ENCODE results near the gene DGKA. TPM values are rescaled to one million over a fixed set of nuclear protein-coding genes. Genes with fewer than 3 reads are reported as not detected.

The DGKA gene
- total RNA-seq, 1 experiment from 2014 or later, result 7.6 TPM

- TF ChIP-seq POLR2AphosphoS5 (IDR thresholded peaks at IDR 0.05; ENCODE audit: low read depth, low read length), result no peak
- TF ChIP-seq REST (IDR thresholded peaks at IDR 0.05; ENCODE audit: insufficient read depth in 1 of 2, low read depth in 2 of 2, low read length in 1 of 2), result no peak
- no peak for TF ChIP-seq SIN3A (IDR thresholded peaks at IDR 0.05; ENCODE audit: borderline replicate concordance, insufficient read depth, low read depth, low read length)
- TF ChIP-seq TCF7L2 (IDR thresholded peaks at IDR 0.05; ENCODE audit: low read depth, low read length), result no peak
- TF ChIP-seq CTCF (IDR thresholded peaks at IDR 0.05), result no peak
- no peaks in the 10 kb centered on the region for H3K4me1 ChIP-seq (ENCODE audit: control insufficient read depth, insufficient read depth, low read length)
- no peak for DNase-seq (ENCODE audit: low read depth, low spot score)
- H3K4me3 ChIP-seq (ENCODE audit: low read depth in 2 of 2, low read length in 2 of 2), result no peak overlapping the region
- POLR2A ChIA-PET, result no interaction called here
- CTCF ChIA-PET, result no interaction called here
- no peak overlapping the region for H3K27ac ChIP-seq (ENCODE audit: low read length)
- in situ Hi-C loops (cut with HindIII; ENCODE audit: low pct_unique_long_range_greater_than_20kb, low sequenced_read_pairs), result no loop called here
- no peaks in the 10 kb centered on the region for H3K27me3 ChIP-seq (ENCODE audit: control insufficient read depth, insufficient read depth, low read length)
- no peaks in the 10 kb centered on the region for H3K36me3 ChIP-seq (ENCODE audit: control insufficient read depth, insufficient read depth, low read length)
- BruUV-seq (replicated peaks), result no TSS peak
- no peaks in the 10 kb centered on the region for H3K9me3 ChIP-seq (ENCODE audit: control insufficient read depth, insufficient read depth, low read depth, low read length)
- ATAC-seq, result no peak
- intact Hi-C loops (cut with micrococcal nuclease; ENCODE audit: unreplicated experiment), result no loop called here
Observed at GRCh38 chr12:55891310-55891709, 39.7 kb upstream of the DGKA start.

- intact Hi-C loops (cut with micrococcal nuclease; ENCODE audit: unreplicated experiment), result no loop called here
- in situ Hi-C loops (cut with HindIII; ENCODE audit: low pct_unique_long_range_greater_than_20kb, low sequenced_read_pairs), result no loop called here
- ATAC-seq (no peak), DNase-seq (ENCODE audit: low read depth, low spot score) (no peak)
- ChIA-PET CTCF (no interaction called here), POLR2A (no interaction called here)
- no TSS peak for BruUV-seq (replicated peaks)
- H3K36me3 ChIP-seq (ENCODE audit: control insufficient read depth, insufficient read depth, low read length), result no peaks in the 10 kb centered on the region
- no peaks in the 10 kb centered on the region for H3K9me3 ChIP-seq (ENCODE audit: control insufficient read depth, insufficient read depth, low read depth, low read length)
- H3K27me3 ChIP-seq (ENCODE audit: control insufficient read depth, insufficient read depth, low read length), result no peaks in the 10 kb centered on the region
- H3K4me3 ChIP-seq (ENCODE audit: low read depth in 2 of 2, low read length in 2 of 2), result no peak overlapping the region
- H3K4me1 ChIP-seq (ENCODE audit: control insufficient read depth, insufficient read depth, low read length), result no peaks in the 10 kb centered on the region
- H3K27ac ChIP-seq (ENCODE audit: low read length), result no peak overlapping the region
- TF ChIP-seq TCF7L2 (IDR thresholded peaks at IDR 0.05; ENCODE audit: low read depth, low read length), result no peak
- no peak for TF ChIP-seq CTCF (IDR thresholded peaks at IDR 0.05)
Observed at GRCh38 chr12:55893723-55894122, 37.2 kb upstream of the DGKA start.

- no peak overlapping the region for H3K4me3 ChIP-seq (ENCODE audit: low read depth in 2 of 2, low read length in 2 of 2)
- no peaks in the 10 kb centered on the region for H3K36me3 ChIP-seq (ENCODE audit: control insufficient read depth, insufficient read depth, low read length)
- ChIA-PET POLR2A (no interaction called here), CTCF (no interaction called here)
- no peak overlapping the region for H3K27ac ChIP-seq (ENCODE audit: low read length)
- no peak for TF ChIP-seq TCF7L2 (IDR thresholded peaks at IDR 0.05; ENCODE audit: low read depth, low read length)
- no peak for TF ChIP-seq CTCF (IDR thresholded peaks at IDR 0.05)
- no peak for TF ChIP-seq REST (IDR thresholded peaks at IDR 0.05; ENCODE audit: insufficient read depth in 1 of 2, low read depth in 2 of 2, low read length in 1 of 2)
- TF ChIP-seq SIN3A (IDR thresholded peaks at IDR 0.05; ENCODE audit: borderline replicate concordance, insufficient read depth, low read depth, low read length), result no peak
- TF ChIP-seq POLR2AphosphoS5 (IDR thresholded peaks at IDR 0.05; ENCODE audit: low read depth, low read length), result no peak
- DNase-seq (ENCODE audit: low read depth, low spot score) (no peak), ATAC-seq (no peak)
- no peaks in the 10 kb centered on the region for H3K9me3 ChIP-seq (ENCODE audit: control insufficient read depth, insufficient read depth, low read depth, low read length)
- no peaks in the 10 kb centered on the region for H3K4me1 ChIP-seq (ENCODE audit: control insufficient read depth, insufficient read depth, low read length)
- no peaks in the 10 kb centered on the region for H3K27me3 ChIP-seq (ENCODE audit: control insufficient read depth, insufficient read depth, low read length)
- intact Hi-C loops (cut with micrococcal nuclease; ENCODE audit: unreplicated experiment) (no loop called here), in situ Hi-C loops (cut with HindIII; ENCODE audit: low pct_unique_long_range_greater_than_20kb, low sequenced_read_pairs) (no loop called here)
- BruUV-seq (replicated peaks), result no TSS peak
Observed at GRCh38 chr12:55899082-55899481, 31.9 kb upstream of the DGKA start.
